OCI-LY7 (cell line): ENCODE measurements around the gene MERTK. TPM values are rescaled to one million over a fixed set of nuclear protein-coding genes. Genes with fewer than 3 reads are reported as not detected.

ENCODE experiments used
- BruUV-seq: library from RNA; stranded (reverse); fragments of 400-500 nt; replicated peaks from 2 replicates; lab custom pipeline; 2021; lab: Mats Ljungman, UMichigan
- CTCF ChIA-PET: fragments of 300-600 bp; sonication (Branson Sonifier 250); formaldehyde crosslinking; loops from one replicate; lab custom pipeline; 2022; ENCODE audit warnings: antibody characterized with exemption; ENCODE audit not compliant: unreplicated experiment; lab: Charles Lee
- POLR2A ChIA-PET: fragments of 300-600 bp; sonication (Branson Sonifier 250); formaldehyde crosslinking; loops from one replicate; lab custom pipeline; 2022; ENCODE audit warnings: antibody characterized with exemption; lab: Charles Lee
- DNase-seq: peaks from one replicate; pipeline ENCODE4 v3.0.0-alpha.2; 2015; ENCODE audit warnings: low spot score
- H2AFZ ChIP-seq: fragments of 200-600 bp; sonication (generic), shearing (Covaris generic); 2 replicates; pipeline ENCODE4 v1.6.1; 2014; ENCODE audit warnings: mild to moderate bottlenecking, antibody characterized with exemption, low read length, moderate library complexity
- H3K27ac ChIP-seq: fragments of 200-600 bp; sonication (generic); 2 replicates; pipeline ENCODE4 v1.5.1; 2014; ENCODE audit warnings: mixed run types, low read depth, mild to moderate bottlenecking, moderate library complexity, low read length, inconsistent platforms; ENCODE audit not compliant: poor library complexity, severe bottlenecking
- H3K36me3 ChIP-seq: fragments of 200-600 bp; sonication (generic); 2 replicates; pipeline ENCODE4 v1.6.1; 2014; ENCODE audit warnings: mild to moderate bottlenecking, antibody characterized with exemption, low read length, moderate library complexity, mixed read lengths; ENCODE audit not compliant: insufficient read depth
- H3K4me1 ChIP-seq: fragments of 200-600 bp; sonication (generic); 2 replicates; pipeline ENCODE4 v1.5.1; 2014; ENCODE audit warnings: mild to moderate bottlenecking, low read length; ENCODE audit not compliant: insufficient read depth, poor library complexity, severe bottlenecking
- H3K4me2 ChIP-seq: fragments of 200-600 bp; sonication (generic); 2 replicates; pipeline ENCODE4 v1.6.1; 2014; ENCODE audit warnings: mild to moderate bottlenecking, low read length
- H3K4me3 ChIP-seq: fragments of 200-600 bp; sonication (generic); 2 replicates; pipeline ENCODE4 v1.5.1; 2014; ENCODE audit warnings: mild to moderate bottlenecking, low read depth, low read length; ENCODE audit not compliant: poor library complexity, severe bottlenecking
- H3K79me2 ChIP-seq: fragments of 200-600 bp; sonication (generic); 2 replicates; pipeline ENCODE4 v1.6.1; 2016; ENCODE audit warnings: low read depth, mild to moderate bottlenecking, low read length, moderate library complexity, mixed read lengths; ENCODE audit not compliant: insufficient read depth
- H3K9me2 ChIP-seq: fragments of 200-600 bp; sonication (generic); 2 replicates; pipeline ENCODE4 v1.6.1; 2016; ENCODE audit warnings: mild to moderate bottlenecking, low read length, mixed read lengths; ENCODE audit not compliant: insufficient read depth
- H3K9me3 ChIP-seq: fragments of 200-600 bp; sonication (generic); 2 replicates; pipeline ENCODE4 v1.6.1; 2014; ENCODE audit warnings: mild to moderate bottlenecking, mixed run types, low read length, mixed read lengths
- H4K20me1 ChIP-seq: fragments of 200-600 bp; sonication (generic); 2 replicates; pipeline ENCODE4 v1.6.1; 2014; ENCODE audit warnings: mild to moderate bottlenecking, antibody characterized with exemption, low read length, moderate library complexity, mixed read lengths; ENCODE audit not compliant: insufficient read depth
- EZH2phosphoT487 ChIP-seq: fragments of 200-600 bp; sonication (generic); IDR thresholded peaks from 2 replicates; pipeline ENCODE4 v1.6.1; 2018; ENCODE audit warnings: low read depth, borderline replicate concordance, mild to moderate bottlenecking, mixed run types, antibody characterized with exemption, low read length, moderate library complexity, mixed read lengths
- intact Hi-C: fragments of 100-400 bp; cut with micrococcal nuclease; formaldehyde crosslinking; loops from one replicate; pipeline ENCODE4 v1.10.0; 2022; ENCODE audit not compliant: unreplicated experiment
- total RNA-seq, 2 experiments: library from RNA; depleted of rRNA in 1 of 2; stranded (reverse); fragments of >200 nt in 1 of 2; shearing (Covaris generic) in 1 of 2; gene quantifications; 2 replicates each; pipeline ENCODE4 v1.2.3, GENCODE V29; 2014 to 2022
- TF ChIP-seq, protein P1 (sequence below): fragments of 200-600 bp; sonication (generic); conservative IDR thresholded peaks from 2 replicates; pipeline ENCODE4 v1.5.1; 2014; ENCODE audit warnings: mild to moderate bottlenecking, antibody characterized with exemption, low read length, moderate library complexity, mixed read lengths

The MERTK gene
- total RNA-seq, 2 experiments from 2014 or later: 0.38 TPM; not detected in 1

DNA sequence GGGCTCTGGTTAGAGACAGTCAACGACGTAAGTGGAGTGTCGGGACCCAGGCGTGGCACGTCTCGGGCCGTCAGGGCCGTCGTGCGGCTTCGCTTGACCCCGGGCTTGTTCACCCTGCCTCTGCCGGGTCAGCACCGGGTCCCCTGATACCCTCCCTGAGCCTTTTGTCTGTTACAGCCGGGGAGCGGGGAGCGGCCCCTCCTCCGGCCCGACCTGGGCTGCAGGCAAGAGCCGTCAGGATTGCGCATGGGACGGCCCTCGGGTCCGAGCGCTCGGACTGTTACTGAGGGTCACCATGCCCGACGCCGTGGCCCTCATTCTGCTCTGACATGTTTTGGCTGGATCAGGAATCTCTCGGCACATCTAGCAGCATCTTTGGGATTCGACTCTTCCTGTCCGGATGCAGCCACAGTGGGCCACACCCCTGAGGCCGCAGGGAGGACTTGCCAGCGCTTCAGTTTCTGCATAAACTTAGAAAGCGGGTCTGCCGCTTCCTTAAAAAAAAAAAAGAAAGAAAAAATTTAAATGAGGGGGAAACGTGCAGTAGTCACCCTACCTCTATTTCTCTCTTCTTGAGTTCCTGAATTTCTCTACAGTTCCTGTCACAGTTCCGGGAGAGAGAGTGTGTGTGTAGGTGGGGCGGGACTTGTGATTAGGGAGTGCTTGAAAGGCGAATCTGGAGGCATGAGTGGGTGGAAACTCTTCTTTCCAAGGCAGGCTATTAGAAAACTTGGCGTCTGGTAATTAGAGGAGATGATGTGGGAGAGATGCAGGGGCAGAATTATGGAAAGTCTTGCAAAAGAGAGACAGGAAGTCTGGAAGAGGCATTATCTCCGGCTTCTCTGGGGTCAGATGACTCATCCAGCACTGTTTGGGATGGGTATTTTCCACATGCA is 157.6 kb downstream of the MERTK start:
- H2AFZ ChIP-seq: peak overlapping the region; percentile 73; the same call in 1 of the 2 replicates
- ChIA-PET POLR2A (no interaction called here), CTCF (no interaction called here)
- peak overlapping the region; percentile 90 for H3K4me2 ChIP-seq
- peaks cover 35% of the 10 kb centered on the region for H3K4me1 ChIP-seq
- no peaks in the 10 kb centered on the region for H3K9me2 ChIP-seq
- H4K20me1 ChIP-seq: no peaks in the 10 kb centered on the region
- peak overlapping the region; percentile 77 for H3K27ac ChIP-seq
- H3K9me3 ChIP-seq: no peaks in the 10 kb centered on the region
- no peak for TF ChIP-seq EZH2phosphoT487
- TF ChIP-seq, protein P1, sequence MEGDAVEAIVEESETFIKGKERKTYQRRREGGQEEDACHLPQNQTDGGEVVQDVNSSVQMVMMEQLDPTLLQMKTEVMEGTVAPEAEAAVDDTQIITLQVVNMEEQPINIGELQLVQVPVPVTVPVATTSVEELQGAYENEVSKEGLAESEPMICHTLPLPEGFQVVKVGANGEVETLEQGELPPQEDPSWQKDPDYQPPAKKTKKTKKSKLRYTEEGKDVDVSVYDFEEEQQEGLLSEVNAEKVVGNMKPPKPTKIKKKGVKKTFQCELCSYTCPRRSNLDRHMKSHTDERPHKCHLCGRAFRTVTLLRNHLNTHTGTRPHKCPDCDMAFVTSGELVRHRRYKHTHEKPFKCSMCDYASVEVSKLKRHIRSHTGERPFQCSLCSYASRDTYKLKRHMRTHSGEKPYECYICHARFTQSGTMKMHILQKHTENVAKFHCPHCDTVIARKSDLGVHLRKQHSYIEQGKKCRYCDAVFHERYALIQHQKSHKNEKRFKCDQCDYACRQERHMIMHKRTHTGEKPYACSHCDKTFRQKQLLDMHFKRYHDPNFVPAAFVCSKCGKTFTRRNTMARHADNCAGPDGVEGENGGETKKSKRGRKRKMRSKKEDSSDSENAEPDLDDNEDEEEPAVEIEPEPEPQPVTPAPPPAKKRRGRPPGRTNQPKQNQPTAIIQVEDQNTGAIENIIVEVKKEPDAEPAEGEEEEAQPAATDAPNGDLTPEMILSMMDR: no peak
- H3K79me2 ChIP-seq: peaks cover 17% of the 10 kb centered on the region; the same call in 1 of the 2 replicates
- peak; percentile 66 for DNase-seq
- BruUV-seq: no TSS peak
- intact Hi-C loops: loop anchor here (1.0 to 5.0 kb wide), 4 partner anchors 101 to 529 kb away; partner anchors contain the start of genes CHCHD5 and ZC3H8
- peak overlapping the region; percentile 82 for H3K4me3 ChIP-seq
- peaks cover 16% of the 10 kb centered on the region for H3K36me3 ChIP-seq

DNA sequence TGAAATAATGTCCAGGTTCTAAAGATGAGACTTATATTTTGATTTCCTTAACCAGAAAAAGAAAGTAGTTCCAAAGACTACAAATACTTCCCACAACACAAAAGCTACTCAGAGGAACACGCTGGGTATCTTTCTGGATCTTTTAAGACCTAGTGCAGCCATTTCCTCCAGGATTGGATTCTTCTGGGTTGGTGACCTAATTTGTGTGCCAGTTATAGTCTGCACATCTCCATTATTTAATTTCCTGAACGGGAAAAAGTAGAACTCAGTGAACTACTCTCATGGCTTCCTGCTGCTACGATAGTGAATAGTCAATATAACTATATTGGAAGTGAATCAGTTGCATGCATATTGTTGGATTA is 158.2 kb downstream of the MERTK start:
- H3K27ac ChIP-seq: peak overlapping the region; percentile 77
- no peaks in the 10 kb centered on the region for H3K9me2 ChIP-seq
- DNase-seq: no peak
- intact Hi-C loops: loop anchor here (5.0 kb wide), 2 partner anchors 101 to 201 kb away; partner anchors contain the start of gene ZC3H8
- H4K20me1 ChIP-seq: no peaks in the 10 kb centered on the region
- peaks cover 35% of the 10 kb centered on the region for H3K4me1 ChIP-seq
- BruUV-seq: TSS peak; percentile 76
- TF ChIP-seq EZH2phosphoT487: no peak
- TF ChIP-seq, protein P1: no peak
- peaks cover 22% of the 10 kb centered on the region for H3K36me3 ChIP-seq
- H3K4me3 ChIP-seq: peak overlapping the region; percentile 82
- peaks cover 17% of the 10 kb centered on the region; the same call in 1 of the 2 replicates for H3K79me2 ChIP-seq
- ChIA-PET CTCF (no interaction called here), POLR2A (no interaction called here)
- peak overlapping the region; percentile 73; the same call in 1 of the 2 replicates for H2AFZ ChIP-seq
- peak overlapping the region; percentile 90 for H3K4me2 ChIP-seq
- H3K9me3 ChIP-seq: no peaks in the 10 kb centered on the region
